ENCODE data around the gene KIF16B.
"Not testable (repeated sequence)": the region's sequence is repeated elsewhere in the genome, so short reads cannot be mapped to it uniquely, and the experiment has no call there.

Gene KIF16B

GRCh38 chr20:16607364-16608276, 34.4 kb upstream of the KIF16B start:
- FAIRE-seq (no peak), DNase-seq (ENCODE audit: insufficient read length, low spot score) (no peak)
- TF ChIP-seq CTCF (IDR thresholded peaks at IDR 0.05; ENCODE audit: insufficient read depth, missing control alignments), result no peak

DNA sequence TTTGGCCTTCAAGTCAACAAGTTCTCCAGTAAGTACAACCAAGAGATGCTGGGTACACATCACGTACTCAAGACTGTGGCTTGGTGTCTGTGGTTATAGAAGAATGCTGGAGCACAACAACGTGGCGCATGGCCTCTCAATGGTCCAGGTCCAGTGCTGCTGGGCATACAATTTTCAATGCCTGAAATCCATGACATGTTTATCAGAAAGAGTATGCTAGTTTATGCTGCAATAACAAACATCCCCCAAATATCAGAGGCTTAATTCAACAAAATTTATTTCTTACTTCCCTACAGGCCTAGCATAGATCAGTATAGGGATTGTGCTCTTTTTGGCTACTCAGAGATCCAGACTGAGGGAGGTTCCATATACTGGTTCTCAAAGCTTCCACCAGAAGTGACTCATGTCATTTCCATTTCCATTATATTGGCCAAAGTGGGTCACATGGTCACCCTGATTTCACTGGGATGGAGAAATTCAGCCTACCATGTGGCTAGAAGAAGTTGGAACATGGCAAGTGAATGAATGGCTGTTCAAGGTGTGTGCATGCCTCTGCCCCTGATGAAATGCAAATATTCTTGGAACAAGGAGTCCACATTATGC, 33.3 kb upstream of the KIF16B start:
- TF ChIP-seq CTCF (IDR thresholded peaks at IDR 0.05; ENCODE audit: insufficient read depth, missing control alignments), result no peak
- FAIRE-seq (no peak), DNase-seq (ENCODE audit: insufficient read length, low spot score) (no peak)

GRCh38 chr20:16601047-16601446, 27.8 kb upstream of the KIF16B start:
- TF ChIP-seq CTCF (IDR thresholded peaks at IDR 0.05; ENCODE audit: insufficient read depth, missing control alignments), result no peak
- FAIRE-seq, result no peak
- DNase-seq (ENCODE audit: insufficient read length, low spot score), result no peak

- FAIRE-seq (no peak), DNase-seq (ENCODE audit: insufficient read length, low spot score) (no peak)
- TF ChIP-seq CTCF (IDR thresholded peaks at IDR 0.05; ENCODE audit: insufficient read depth, missing control alignments), result no peak
These were observed 26.0 kb upstream of the KIF16B start for GRCh38 chr20:16599257-16599656.

GRCh38 chr20:16596991-16597390, 23.7 kb upstream of the KIF16B start:
- no peak for DNase-seq (ENCODE audit: insufficient read length, low spot score)
- no peak for FAIRE-seq
- TF ChIP-seq CTCF (IDR thresholded peaks at IDR 0.05; ENCODE audit: insufficient read depth, missing control alignments), result no peak

GRCh38 chr20:16596404-16596803, 23.2 kb upstream of the KIF16B start:
- not testable (repeated sequence) for DNase-seq (ENCODE audit: insufficient read length, low spot score); FAIRE-seq

GRCh38 chr20:16595376-16595775, 22.1 kb upstream of the KIF16B start:
- no peak for DNase-seq (ENCODE audit: insufficient read length, low spot score)
- TF ChIP-seq CTCF (IDR thresholded peaks at IDR 0.05; ENCODE audit: insufficient read depth, missing control alignments), result no peak
- FAIRE-seq, result no peak
